HuH-7.5 (cell line): ENCODE data around the gene NTM.
"Not testable (repeated sequence)": the region's sequence is repeated elsewhere in the genome, so short reads cannot be mapped to it uniquely, and the experiment has no call there.

ENCODE experiments used
- DNase-seq: peaks from one replicate; pipeline ENCODE4 v3.0.0; 2011; ENCODE audit warnings: low spot score

NTM gene

GRCh38 chr11:132361011-132361550 lies 990.7 kb downstream of the NTM start:
- no peak for DNase-seq

GRCh38 chr11:132365650-132366049 lies 995.2 kb downstream of the NTM start:
- DNase-seq: no peak

GRCh38 chr11:132367293-132367692 lies 996.9 kb downstream of the NTM start:
- DNase-seq: no peak

GRCh38 chr11:132370114-132370513 lies 999.7 kb downstream of the NTM start:
- not testable (repeated sequence) for DNase-seq

- DNase-seq: no peak
These were observed 1003.2 kb downstream of the NTM start for GRCh38 chr11:132373405-132374143.

- DNase-seq: no peak
These were observed 1009.1 kb downstream of the NTM start for GRCh38 chr11:132379540-132379939.
